Liver (tissue), 9 donors: ENCODE data around the gene ROR1. TPM values are rescaled to one million over a fixed set of nuclear protein-coding genes. Genes with fewer than 3 reads are reported as not detected.

Source experiments
- DNase-seq: peaks from one replicate; pipeline ENCODE4 v3.0.0-alpha.2; 2017; ENCODE audit warnings: low spot score
- H3K27ac ChIP-seq, 2 donors: one replicate each; pipeline ENCODE4 v1.7.0; 2013; ENCODE audit warnings: inconsistent platforms in 2 of 2, low read length in 2 of 2, control low read depth in 1 of 2, low read depth in 1 of 2, mild to moderate bottlenecking in 1 of 2
- H3K27me3 ChIP-seq, 4 donors: one replicate each; pipeline versions ENCODE4 v1.6.1 to v1.7.0; 2013; ENCODE audit warnings: low read length in 3 of 4, inconsistent platforms in 1 of 4, mild to moderate bottlenecking in 1 of 4, moderate library complexity in 1 of 4; ENCODE audit not compliant: control insufficient read depth in 4 of 4, insufficient read depth in 4 of 4
- H3K36me3 ChIP-seq, 4 donors: one replicate each; pipeline versions ENCODE4 v1.6.1 to v1.7.0; 2013; ENCODE audit warnings: low read length in 3 of 4, mild to moderate bottlenecking in 3 of 4, low read depth in 1 of 4, moderate library complexity in 1 of 4; ENCODE audit not compliant: control insufficient read depth in 4 of 4, insufficient read depth in 3 of 4
- H3K4me1 ChIP-seq, 4 donors: one replicate each; pipeline versions ENCODE4 v1.6.1 to v1.7.0; 2013; ENCODE audit warnings: low read length in 3 of 4, mild to moderate bottlenecking in 3 of 4, moderate library complexity in 1 of 4; ENCODE audit not compliant: control insufficient read depth in 4 of 4, insufficient read depth in 4 of 4
- H3K4me3 ChIP-seq, 3 donors: one replicate each; pipeline versions ENCODE4 v1.6.1 to v1.7.0; 2013; ENCODE audit warnings: low read length in 3 of 3, control low read depth in 1 of 3, low read depth in 1 of 3, mild to moderate bottlenecking in 1 of 3
- H3K9ac ChIP-seq, 2 donors: one replicate each; pipeline ENCODE4 v1.7.0; 2013; ENCODE audit warnings: low read length in 2 of 2, mild to moderate bottlenecking in 2 of 2, moderate library complexity in 2 of 2, control low read depth in 1 of 2, low read depth in 1 of 2
- H3K9me3 ChIP-seq, 4 donors: one replicate each; pipeline versions ENCODE4 v1.6.1 to v1.7.0; 2013; ENCODE audit warnings: low read length in 3 of 4; ENCODE audit not compliant: control insufficient read depth in 4 of 4
- EGR1 ChIP-seq, 2 donors: IDR thresholded peaks; 2 replicates each; pipeline ENCODE4 v1.6.1; 2016 to 2018; ENCODE audit warnings: antibody characterized with exemption in 2 of 2, low read depth in 2 of 2
- FOXA1 ChIP-seq: IDR thresholded peaks from 2 replicates; pipeline ENCODE4 v1.6.1; 2016; ENCODE audit warnings: antibody characterized with exemption
- FOXA2 ChIP-seq: IDR thresholded peaks from 2 replicates; pipeline ENCODE4 v1.6.1; 2016; ENCODE audit warnings: antibody characterized with exemption
- GABPA ChIP-seq, 2 donors: IDR thresholded peaks in 1 of 2; conservative IDR thresholded peaks in 1 of 2; 2 replicates each; pipeline ENCODE4 v1.6.1; 2016; ENCODE audit warnings: antibody characterized with exemption in 2 of 2, mild to moderate bottlenecking in 1 of 2, moderate library complexity in 1 of 2
- HNF4A ChIP-seq, 2 donors: conservative IDR thresholded peaks; 2 replicates each; pipeline ENCODE4 v1.6.1; 2016; ENCODE audit warnings: antibody characterized with exemption in 2 of 2, mild to moderate bottlenecking in 2 of 2
- HNF4G ChIP-seq: IDR thresholded peaks from 2 replicates; pipeline ENCODE4 v1.6.1; 2016; ENCODE audit warnings: antibody characterized with exemption
- JUND ChIP-seq, 2 donors: IDR thresholded peaks; 2 replicates each; pipeline ENCODE4 v1.6.1; 2016; ENCODE audit warnings: antibody characterized with exemption in 2 of 2
- NR2F2 ChIP-seq: IDR thresholded peaks from 2 replicates; pipeline ENCODE4 v1.6.1; 2016; ENCODE audit warnings: antibody characterized with exemption
- RAD21 ChIP-seq, 2 donors: IDR thresholded peaks; 2 replicates each; pipeline ENCODE4 v1.6.1; 2016; ENCODE audit warnings: antibody characterized with exemption in 2 of 2, mild to moderate bottlenecking in 2 of 2
- RXRA ChIP-seq, 2 donors: IDR thresholded peaks; 2 replicates each; pipeline ENCODE4 v1.6.1; 2017 to 2018; ENCODE audit warnings: antibody characterized with exemption in 2 of 2, mild to moderate bottlenecking in 1 of 2
- SP1 ChIP-seq: IDR thresholded peaks from 2 replicates; pipeline ENCODE4 v1.6.1; 2018; ENCODE audit warnings: antibody characterized with exemption, mild to moderate bottlenecking
- TAF1 ChIP-seq: conservative IDR thresholded peaks from 2 replicates; pipeline ENCODE4 v1.6.1; 2016; ENCODE audit warnings: antibody characterized with exemption, mild to moderate bottlenecking
- YY1 ChIP-seq: IDR thresholded peaks from 2 replicates; pipeline ENCODE4 v1.6.1; 2016; ENCODE audit warnings: antibody characterized with exemption, mild to moderate bottlenecking
- WGBS: extraction: QIAGEN DNeasy Blood & Tissue Kit; methylation state at CpG from one replicate; pipeline ENCODE4 v1.1.7; 2013; 5-methylcytosine and 5-hydroxymethylcytosine counted together
- polyA plus RNA-seq, 2 donors: library from polyadenylated mRNA; stranded (reverse) in 1 of 2; unstranded in 1 of 2; fragments of 200-250 nt in 1 of 2; fragments of >200 nt in 1 of 2; fragmentation: Nextera tagmentation in 1 of 2; extraction: Ambion mirVana in 1 of 2; gene quantifications; one replicate each; pipeline versions ENCODE4 v1.2.1 to v1.2.3, GENCODE V29; 2013 to 2015
- total RNA-seq, 2 donors: library from RNA; depleted of rRNA; stranded (reverse); fragments of >200 nt; gene quantifications; one replicate each; pipeline ENCODE4 v1.2.3, GENCODE V29; 2014
- TF ChIP-seq, protein P1 (sequence below): IDR thresholded peaks from 2 replicates; pipeline ENCODE4 v1.6.1; 2016; ENCODE audit warnings: antibody characterized with exemption
- TF ChIP-seq, protein P2 (sequence below): IDR thresholded peaks from 2 replicates; pipeline ENCODE4 v1.6.1; 2016; ENCODE audit warnings: antibody characterized with exemption
- TF ChIP-seq, protein P3 (sequence below): IDR thresholded peaks from 2 replicates; pipeline ENCODE4 v1.6.1; 2016; ENCODE audit warnings: antibody characterized with exemption, mild to moderate bottlenecking
- TF ChIP-seq, protein P4 (sequence below): IDR thresholded peaks from 2 replicates; pipeline ENCODE4 v1.6.1; 2016; ENCODE audit warnings: antibody characterized with exemption
- TF ChIP-seq, protein P5 (sequence below): fragments of 150-350 bp; IDR thresholded peaks from 2 replicates; pipeline ENCODE4 v1.5.1; 2017; ENCODE audit warnings: improper control_type of control experiment, low read depth, low read length; ENCODE audit not compliant: missing input control
- donor health status: healthy.
- donor health status: healthy.
- donor health status: healthy.
- donor health status: healthy.
- donor health status: healthy.

Gene ROR1
- total and polyA plus RNA-seq, 4 donors = 0.15 to 0.98 (median 0.37) TPM

DNA sequence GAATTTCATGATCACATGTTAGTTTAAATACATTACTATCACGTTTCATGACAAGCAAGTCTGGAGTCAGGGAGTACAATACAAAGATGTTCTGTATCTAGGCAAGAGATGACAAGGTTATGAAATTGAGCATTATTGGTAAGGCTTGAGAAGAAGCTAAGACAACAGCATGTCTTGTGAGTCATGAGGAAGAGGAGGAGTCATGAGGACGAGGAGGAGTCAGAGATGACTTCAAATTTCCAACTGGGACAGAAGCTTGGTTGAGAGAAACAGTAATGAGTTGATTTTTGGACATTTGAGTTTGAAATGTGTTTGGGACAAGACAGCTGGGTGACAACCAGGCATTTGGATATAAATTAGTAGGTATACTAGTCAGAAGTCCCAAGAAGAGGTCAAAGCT is 425.3 kb downstream of the ROR1 start:
- Histone ChIP-seq H3K36me3 (no peaks in the 10 kb centered on the region), H3K4me3 (no peak overlapping the region), H3K9me3 (no peaks in the 10 kb centered on the region), H3K27me3 (peaks cover 0 to 5% (median 0%) of the 10 kb centered on the region in 4 donors), H3K27ac (no peak overlapping the region), H3K9ac (no peak overlapping the region), H3K4me1 (no peaks in the 10 kb centered on the region)
- DNase-seq = no peak
- TF ChIP-seq, protein P1, sequence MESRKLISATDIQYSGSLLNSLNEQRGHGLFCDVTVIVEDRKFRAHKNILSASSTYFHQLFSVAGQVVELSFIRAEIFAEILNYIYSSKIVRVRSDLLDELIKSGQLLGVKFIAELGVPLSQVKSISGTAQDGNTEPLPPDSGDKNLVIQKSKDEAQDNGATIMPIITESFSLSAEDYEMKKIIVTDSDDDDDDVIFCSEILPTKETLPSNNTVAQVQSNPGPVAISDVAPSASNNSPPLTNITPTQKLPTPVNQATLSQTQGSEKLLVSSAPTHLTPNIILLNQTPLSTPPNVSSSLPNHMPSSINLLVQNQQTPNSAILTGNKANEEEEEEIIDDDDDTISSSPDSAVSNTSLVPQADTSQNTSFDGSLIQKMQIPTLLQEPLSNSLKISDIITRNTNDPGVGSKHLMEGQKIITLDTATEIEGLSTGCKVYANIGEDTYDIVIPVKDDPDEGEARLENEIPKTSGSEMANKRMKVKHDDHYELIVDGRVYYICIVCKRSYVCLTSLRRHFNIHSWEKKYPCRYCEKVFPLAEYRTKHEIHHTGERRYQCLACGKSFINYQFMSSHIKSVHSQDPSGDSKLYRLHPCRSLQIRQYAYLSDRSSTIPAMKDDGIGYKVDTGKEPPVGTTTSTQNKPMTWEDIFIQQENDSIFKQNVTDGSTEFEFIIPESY = no peak
- TF ChIP-seq TAF1 (no peak), RXRA (IDR thresholded peaks at IDR 0.05) (no peak), SP1 (no peak), FOXA1 (no peak), RAD21 (IDR thresholded peaks at IDR 0.05) (no peak), HNF4A (conservative IDR thresholded peaks at IDR 0.05) (no peak), HNF4G (no peak), GABPA (IDR thresholded peaks at IDR 0.05 in 1 of 2, conservative IDR thresholded peaks at IDR 0.05 in 1 of 2) (no peak), FOXA2 (no peak), EGR1 (IDR thresholded peaks at IDR 0.05; ENCODE audit: low read depth in 2 of 2) (no peak), JUND (IDR thresholded peaks at IDR 0.05) (no peak), NR2F2 (no peak), YY1 (no peak)
- TF ChIP-seq, protein P2, sequence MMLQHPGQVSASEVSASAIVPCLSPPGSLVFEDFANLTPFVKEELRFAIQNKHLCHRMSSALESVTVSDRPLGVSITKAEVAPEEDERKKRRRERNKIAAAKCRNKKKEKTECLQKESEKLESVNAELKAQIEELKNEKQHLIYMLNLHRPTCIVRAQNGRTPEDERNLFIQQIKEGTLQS = no peak
- TF ChIP-seq, protein P3, sequence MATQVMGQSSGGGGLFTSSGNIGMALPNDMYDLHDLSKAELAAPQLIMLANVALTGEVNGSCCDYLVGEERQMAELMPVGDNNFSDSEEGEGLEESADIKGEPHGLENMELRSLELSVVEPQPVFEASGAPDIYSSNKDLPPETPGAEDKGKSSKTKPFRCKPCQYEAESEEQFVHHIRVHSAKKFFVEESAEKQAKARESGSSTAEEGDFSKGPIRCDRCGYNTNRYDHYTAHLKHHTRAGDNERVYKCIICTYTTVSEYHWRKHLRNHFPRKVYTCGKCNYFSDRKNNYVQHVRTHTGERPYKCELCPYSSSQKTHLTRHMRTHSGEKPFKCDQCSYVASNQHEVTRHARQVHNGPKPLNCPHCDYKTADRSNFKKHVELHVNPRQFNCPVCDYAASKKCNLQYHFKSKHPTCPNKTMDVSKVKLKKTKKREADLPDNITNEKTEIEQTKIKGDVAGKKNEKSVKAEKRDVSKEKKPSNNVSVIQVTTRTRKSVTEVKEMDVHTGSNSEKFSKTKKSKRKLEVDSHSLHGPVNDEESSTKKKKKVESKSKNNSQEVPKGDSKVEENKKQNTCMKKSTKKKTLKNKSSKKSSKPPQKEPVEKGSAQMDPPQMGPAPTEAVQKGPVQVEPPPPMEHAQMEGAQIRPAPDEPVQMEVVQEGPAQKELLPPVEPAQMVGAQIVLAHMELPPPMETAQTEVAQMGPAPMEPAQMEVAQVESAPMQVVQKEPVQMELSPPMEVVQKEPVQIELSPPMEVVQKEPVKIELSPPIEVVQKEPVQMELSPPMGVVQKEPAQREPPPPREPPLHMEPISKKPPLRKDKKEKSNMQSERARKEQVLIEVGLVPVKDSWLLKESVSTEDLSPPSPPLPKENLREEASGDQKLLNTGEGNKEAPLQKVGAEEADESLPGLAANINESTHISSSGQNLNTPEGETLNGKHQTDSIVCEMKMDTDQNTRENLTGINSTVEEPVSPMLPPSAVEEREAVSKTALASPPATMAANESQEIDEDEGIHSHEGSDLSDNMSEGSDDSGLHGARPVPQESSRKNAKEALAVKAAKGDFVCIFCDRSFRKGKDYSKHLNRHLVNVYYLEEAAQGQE = no peak
- TF ChIP-seq, protein P4, sequence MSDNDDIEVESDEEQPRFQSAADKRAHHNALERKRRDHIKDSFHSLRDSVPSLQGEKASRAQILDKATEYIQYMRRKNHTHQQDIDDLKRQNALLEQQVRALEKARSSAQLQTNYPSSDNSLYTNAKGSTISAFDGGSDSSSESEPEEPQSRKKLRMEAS = no peak
- TF ChIP-seq, protein P5, sequence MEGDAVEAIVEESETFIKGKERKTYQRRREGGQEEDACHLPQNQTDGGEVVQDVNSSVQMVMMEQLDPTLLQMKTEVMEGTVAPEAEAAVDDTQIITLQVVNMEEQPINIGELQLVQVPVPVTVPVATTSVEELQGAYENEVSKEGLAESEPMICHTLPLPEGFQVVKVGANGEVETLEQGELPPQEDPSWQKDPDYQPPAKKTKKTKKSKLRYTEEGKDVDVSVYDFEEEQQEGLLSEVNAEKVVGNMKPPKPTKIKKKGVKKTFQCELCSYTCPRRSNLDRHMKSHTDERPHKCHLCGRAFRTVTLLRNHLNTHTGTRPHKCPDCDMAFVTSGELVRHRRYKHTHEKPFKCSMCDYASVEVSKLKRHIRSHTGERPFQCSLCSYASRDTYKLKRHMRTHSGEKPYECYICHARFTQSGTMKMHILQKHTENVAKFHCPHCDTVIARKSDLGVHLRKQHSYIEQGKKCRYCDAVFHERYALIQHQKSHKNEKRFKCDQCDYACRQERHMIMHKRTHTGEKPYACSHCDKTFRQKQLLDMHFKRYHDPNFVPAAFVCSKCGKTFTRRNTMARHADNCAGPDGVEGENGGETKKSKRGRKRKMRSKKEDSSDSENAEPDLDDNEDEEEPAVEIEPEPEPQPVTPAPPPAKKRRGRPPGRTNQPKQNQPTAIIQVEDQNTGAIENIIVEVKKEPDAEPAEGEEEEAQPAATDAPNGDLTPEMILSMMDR = no peak
- WGBS = 41% methylated on average over 2 of the region's 2 CpGs
